ENCODE results near the gene AKAP1.

DNA sequence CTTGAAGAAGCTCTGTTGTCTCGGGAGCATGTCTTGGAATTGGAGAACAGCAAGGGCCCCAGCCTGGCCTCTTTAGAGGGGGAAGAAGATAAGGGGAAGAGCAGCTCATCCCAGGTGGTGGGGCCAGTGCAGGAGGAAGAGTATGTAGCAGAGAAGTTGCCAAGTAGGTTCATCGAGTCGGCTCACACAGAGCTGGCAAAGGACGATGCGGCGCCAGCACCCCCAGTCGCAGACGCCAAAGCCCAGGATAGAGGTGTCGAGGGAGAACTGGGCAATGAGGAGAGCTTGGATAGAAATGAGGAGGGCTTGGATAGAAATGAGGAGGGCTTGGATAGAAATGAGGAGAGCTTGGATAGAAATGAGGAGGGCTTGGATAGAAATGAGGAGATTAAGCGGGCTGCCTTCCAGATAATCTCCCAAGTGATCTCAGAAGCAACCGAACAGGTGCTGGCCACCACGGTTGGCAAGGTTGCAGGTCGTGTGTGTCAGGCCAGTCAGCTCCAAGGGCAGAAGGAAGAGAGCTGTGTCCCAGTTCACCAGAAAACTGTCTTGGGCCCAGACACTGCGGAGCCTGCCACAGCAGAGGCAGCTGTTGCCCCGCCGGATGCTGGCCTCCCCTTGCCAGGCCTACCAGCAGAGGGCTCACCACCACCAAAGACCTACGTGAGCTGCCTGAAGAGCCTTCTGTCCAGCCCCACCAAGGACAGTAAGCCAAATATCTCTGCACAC lies 21.2 kb downstream of the AKAP1 start:
- TF ChIP-seq, protein P1, sequence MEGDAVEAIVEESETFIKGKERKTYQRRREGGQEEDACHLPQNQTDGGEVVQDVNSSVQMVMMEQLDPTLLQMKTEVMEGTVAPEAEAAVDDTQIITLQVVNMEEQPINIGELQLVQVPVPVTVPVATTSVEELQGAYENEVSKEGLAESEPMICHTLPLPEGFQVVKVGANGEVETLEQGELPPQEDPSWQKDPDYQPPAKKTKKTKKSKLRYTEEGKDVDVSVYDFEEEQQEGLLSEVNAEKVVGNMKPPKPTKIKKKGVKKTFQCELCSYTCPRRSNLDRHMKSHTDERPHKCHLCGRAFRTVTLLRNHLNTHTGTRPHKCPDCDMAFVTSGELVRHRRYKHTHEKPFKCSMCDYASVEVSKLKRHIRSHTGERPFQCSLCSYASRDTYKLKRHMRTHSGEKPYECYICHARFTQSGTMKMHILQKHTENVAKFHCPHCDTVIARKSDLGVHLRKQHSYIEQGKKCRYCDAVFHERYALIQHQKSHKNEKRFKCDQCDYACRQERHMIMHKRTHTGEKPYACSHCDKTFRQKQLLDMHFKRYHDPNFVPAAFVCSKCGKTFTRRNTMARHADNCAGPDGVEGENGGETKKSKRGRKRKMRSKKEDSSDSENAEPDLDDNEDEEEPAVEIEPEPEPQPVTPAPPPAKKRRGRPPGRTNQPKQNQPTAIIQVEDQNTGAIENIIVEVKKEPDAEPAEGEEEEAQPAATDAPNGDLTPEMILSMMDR (IDR thresholded peaks at IDR 0.05): no peak
- TF ChIP-seq POLR2A (IDR thresholded peaks at IDR 0.05): no peak
